ENCODE results near the gene TKT.

The TKT gene

DNA sequence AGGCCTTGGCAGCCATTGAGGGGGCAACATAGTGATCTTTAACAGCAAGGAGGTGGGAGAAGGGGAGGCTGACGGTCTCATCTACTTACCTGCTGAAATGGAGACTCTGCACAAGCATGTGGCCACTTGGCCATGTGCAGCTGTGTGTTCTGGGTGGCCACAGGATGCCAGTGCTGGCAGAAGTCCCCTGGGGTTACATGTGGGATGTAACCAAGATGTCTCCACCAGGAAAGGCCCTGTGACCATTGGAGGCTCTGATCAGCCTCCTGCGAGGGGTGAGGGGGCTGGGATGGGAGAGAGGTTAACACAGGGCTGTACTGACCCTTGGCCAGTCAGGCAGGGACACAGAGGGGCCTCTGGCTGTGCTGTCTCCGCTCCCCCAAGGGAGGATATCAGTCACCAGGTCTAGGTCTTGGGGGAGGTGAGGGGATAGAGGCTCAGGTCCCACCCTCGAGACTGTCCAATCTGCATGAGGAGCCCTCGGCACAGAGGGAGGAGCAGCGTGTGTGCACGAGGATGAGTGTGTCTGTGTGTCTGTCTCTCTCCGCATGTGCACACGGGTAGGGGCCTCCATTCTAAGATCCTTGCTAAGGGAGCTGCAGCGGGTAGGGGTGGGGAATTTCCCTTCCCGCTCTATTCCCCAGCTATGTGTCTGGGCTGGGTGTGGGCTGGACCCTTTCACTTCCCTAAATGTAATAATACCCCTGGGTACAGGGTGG is 75.4 kb downstream of the TKT start:
- no peak for DNase-seq
- H3K36me3 ChIP-seq (replicated peaks), result peaks cover 23% of the 10 kb centered on the region
- no peaks in the 10 kb centered on the region for H3K27me3 ChIP-seq (replicated peaks)
- H3K4me3 ChIP-seq (ENCODE audit: low read depth, low read length), result no peak overlapping the region
- TF ChIP-seq, protein P1, sequence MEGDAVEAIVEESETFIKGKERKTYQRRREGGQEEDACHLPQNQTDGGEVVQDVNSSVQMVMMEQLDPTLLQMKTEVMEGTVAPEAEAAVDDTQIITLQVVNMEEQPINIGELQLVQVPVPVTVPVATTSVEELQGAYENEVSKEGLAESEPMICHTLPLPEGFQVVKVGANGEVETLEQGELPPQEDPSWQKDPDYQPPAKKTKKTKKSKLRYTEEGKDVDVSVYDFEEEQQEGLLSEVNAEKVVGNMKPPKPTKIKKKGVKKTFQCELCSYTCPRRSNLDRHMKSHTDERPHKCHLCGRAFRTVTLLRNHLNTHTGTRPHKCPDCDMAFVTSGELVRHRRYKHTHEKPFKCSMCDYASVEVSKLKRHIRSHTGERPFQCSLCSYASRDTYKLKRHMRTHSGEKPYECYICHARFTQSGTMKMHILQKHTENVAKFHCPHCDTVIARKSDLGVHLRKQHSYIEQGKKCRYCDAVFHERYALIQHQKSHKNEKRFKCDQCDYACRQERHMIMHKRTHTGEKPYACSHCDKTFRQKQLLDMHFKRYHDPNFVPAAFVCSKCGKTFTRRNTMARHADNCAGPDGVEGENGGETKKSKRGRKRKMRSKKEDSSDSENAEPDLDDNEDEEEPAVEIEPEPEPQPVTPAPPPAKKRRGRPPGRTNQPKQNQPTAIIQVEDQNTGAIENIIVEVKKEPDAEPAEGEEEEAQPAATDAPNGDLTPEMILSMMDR (IDR thresholded peaks at IDR 0.05; ENCODE audit: low read depth, low read length, missing control alignments), result no peak
- no peak overlapping the region for H3K27ac ChIP-seq
- in situ Hi-C loops (cut with HindIII; ENCODE audit: low pct_ligation_motif_present, low sequenced_read_pairs), result no loop called here

DNA sequence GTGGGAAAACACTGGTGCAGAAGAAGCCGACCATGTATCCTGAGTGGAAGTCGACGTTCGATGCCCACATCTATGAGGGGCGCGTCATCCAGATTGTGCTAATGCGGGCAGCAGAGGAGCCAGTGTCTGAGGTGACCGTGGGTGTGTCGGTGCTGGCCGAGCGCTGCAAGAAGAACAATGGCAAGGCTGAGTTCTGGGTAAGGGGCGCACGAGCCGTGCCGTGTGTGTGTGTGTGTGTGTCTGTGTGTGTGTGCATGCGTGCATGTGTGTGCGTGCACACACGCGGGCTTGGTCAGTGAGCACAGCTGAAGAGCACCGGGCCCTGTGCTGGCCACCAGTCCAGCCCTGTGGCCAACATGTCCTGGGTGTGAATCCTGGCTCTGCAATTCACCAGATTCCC is 76.2 kb downstream of the TKT start:
- H3K36me3 ChIP-seq (replicated peaks), result peaks cover 20% of the 10 kb centered on the region
- no peak overlapping the region for H3K27ac ChIP-seq
- in situ Hi-C loops (cut with HindIII; ENCODE audit: low pct_ligation_motif_present, low sequenced_read_pairs), result no loop called here
- no peak for DNase-seq
- H3K4me3 ChIP-seq (ENCODE audit: low read depth, low read length), result no peak overlapping the region
- TF ChIP-seq, protein P1 (IDR thresholded peaks at IDR 0.05; ENCODE audit: low read depth, low read length, missing control alignments), result no peak
- no peaks in the 10 kb centered on the region for H3K27me3 ChIP-seq (replicated peaks)

DNA sequence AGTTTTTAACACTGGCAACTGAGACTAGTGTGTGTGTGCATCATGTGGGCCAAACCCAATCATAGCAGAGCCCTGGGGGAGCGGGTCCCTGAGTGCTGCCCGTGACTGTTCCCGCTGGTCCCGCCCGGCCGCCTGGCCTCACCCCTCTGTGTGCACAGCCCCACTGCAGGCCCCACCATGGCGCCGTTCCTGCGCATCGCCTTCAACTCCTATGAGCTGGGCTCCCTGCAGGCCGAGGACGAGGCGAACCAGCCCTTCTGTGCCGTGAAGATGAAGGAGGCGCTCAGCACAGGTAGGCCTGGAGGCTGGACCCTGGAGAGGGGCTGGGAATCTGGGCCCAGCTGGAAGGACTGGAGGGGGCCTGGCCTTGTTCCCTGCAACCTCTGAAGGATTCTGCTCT is 77.6 kb downstream of the TKT start:
- peaks cover 15% of the 10 kb centered on the region for H3K36me3 ChIP-seq (replicated peaks)

DNA sequence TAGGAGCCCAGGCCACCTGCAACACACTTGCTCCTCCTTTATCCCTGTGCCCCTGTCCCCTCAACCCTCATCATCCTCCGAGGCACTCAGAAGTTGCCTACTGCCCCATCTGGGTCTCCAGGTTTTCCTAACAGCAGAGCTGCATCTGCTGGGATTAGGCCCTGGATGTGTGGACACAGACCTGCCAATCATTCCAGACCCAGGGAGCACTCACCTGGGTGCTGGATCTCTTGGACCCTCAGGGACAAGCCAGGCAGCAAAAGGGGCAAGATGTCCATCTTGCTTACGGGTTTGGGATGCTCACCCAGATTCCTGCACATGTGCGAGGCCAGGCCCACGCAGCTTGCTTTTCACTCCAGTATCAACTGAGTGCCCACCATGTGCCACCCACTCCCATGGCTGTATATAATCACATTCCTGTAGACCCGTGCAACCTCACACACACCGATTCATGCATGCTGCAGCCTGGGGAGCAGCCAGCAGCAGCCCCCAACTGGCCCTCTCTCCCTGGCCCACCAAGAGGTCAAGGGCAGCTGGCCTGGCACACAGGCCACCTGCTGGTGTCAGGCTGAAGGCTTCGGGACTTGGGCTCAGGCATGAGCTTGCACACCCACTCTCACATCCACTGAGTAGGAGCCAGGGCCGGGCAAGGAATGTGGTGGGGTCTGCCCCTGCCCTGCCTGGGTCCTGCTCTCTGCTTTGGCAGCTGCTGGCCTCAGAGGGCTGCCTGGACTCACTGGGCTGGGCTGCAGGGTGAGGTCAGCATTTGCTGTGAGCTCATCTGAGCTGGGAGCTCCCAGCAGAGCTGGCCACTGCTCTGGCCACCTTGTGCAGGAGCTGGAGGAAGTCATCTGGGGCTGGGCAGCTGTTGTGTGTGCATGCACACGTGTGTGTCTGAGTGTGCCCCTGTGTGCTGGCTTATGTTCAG is 79.9 kb downstream of the TKT start:
- TF ChIP-seq, protein P1 (IDR thresholded peaks at IDR 0.05; ENCODE audit: low read depth, low read length, missing control alignments), result no peak
- Histone ChIP-seq H3K4me3 (ENCODE audit: low read depth, low read length) (no peak overlapping the region), H3K27me3 (replicated peaks) (no peaks in the 10 kb centered on the region), H3K27ac (no peak overlapping the region), H3K36me3 (replicated peaks) (peaks cover 7% of the 10 kb centered on the region)
- DNase-seq, result no peak
- in situ Hi-C loops (cut with HindIII; ENCODE audit: low pct_ligation_motif_present, low sequenced_read_pairs), result no loop called here

More for the DNA sequence above, 77.6 kb downstream of the TKT start:
- no peak overlapping the region for H3K27ac ChIP-seq
- TF ChIP-seq, protein P1 (IDR thresholded peaks at IDR 0.05; ENCODE audit: low read depth, low read length, missing control alignments), result no peak
- no peaks in the 10 kb centered on the region for H3K27me3 ChIP-seq (replicated peaks)
- in situ Hi-C loops (cut with HindIII; ENCODE audit: low pct_ligation_motif_present, low sequenced_read_pairs), result no loop called here
- no peak for DNase-seq
- no peak overlapping the region for H3K4me3 ChIP-seq (ENCODE audit: low read depth, low read length)
